Inflammatory macrophage treated with lipopolysaccharide for 1 hour (primary cell): Measurements from ENCODE around the gene ARRB1.
"Not testable (repeated sequence)": the region's sequence is repeated elsewhere in the genome, so short reads cannot be mapped to it uniquely, and the experiment has no call there.

Experiments used
- DNase-seq, 2 donors: peaks; one replicate each; pipeline ENCODE4 v3.0.0-alpha.2; 2020 to 2022

ARRB1 gene

DNA sequence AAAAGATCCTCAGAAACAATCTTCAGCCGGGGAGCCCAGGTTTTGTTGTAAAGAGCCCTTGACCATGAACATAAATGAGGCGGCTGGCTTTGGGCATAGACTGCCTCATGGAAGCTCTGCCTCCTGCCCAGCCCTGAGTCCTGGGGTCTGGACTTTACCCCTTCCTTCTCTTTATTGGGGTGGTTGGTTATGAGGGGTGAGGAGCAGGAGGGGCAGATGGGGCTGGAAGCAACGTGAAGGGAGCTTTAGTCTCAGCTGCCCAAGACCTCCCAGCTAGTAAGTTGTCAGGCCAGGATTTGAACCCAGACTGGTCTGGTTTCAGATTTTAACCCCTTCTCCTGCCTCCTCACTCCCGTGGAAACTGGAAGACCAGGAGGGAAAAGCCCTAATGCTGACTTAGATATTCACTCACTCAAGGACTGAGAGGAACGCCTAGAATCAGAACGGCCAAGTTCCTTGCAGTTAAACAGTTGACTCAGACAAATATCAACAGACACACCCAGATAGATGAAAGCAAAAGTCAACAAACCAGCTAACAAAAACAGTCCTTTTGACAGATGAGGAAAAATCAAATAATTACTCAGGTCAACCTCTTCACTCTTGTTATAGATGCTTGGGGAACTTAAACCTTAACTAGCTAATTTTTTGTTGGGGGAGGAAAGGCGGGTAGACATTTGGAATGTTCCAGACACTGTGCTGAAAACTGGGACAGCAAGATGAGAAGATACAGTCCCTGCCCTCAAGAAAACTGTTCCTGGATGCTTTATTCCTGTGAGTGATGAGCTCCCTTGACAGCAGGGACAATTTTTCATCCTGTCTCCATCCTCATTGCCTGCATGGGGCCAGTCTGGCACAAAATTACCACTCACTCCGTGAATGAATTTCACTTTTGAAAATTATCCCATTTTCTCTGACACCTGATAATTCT is 20.8 kb upstream of the ARRB1 start:
- DNase-seq: peak in 1 of 2 donors; percentile 34

DNA sequence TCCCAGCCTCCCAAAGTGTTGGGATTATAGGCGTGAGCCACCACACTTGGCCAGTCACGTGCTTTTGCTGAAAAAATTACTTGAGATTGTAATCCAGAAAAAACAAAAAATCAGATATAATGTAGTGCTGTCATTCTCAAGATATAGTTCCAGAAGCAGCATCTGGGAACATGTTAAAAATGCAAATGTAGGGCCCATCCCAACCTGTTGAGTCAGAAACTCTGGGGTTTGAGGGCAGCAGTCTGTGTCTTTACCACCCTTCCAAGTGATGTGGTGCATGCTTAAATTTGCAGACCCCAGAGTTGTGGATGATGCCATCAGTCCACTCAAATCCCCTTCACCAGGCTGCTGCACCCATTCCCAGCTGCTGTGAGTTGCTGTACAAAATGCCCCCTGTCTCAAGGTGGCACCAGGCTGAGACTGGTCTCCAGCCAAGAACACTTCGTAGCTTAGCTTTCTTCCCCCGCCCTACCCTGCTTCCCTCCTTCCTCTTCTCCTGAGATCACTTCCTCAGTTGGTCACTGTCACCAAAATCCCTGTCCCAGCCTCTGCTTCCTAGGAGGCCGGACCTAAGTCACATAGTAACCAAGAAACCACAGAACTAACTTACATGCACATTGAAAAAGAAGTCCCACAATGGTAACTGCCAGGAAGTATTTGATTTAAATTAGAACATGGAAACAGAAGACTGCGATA is 18.2 kb upstream of the ARRB1 start:
- DNase-seq: peak; percentile 80 to 81

DNA sequence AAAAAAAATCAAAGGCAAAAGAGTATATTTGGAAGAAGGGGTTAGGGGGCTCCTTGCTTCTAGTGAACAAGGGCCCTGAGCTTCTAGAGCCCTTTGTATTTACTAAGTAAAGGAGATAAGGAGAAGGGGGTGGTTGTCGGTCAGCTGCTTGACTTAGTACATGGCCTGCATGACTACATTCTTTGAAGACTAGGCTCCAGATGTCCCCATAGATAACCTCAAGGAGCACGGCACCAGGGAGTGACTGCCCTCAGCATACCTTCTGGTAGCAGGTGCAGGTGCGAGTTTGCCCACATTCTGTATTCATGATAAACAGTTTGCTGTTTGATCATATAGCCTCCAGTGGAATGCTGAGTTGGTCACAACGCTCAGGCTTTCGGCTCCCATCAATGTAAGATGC is 15.4 kb upstream of the ARRB1 start:
- DNase-seq: not testable (repeated sequence)

DNA sequence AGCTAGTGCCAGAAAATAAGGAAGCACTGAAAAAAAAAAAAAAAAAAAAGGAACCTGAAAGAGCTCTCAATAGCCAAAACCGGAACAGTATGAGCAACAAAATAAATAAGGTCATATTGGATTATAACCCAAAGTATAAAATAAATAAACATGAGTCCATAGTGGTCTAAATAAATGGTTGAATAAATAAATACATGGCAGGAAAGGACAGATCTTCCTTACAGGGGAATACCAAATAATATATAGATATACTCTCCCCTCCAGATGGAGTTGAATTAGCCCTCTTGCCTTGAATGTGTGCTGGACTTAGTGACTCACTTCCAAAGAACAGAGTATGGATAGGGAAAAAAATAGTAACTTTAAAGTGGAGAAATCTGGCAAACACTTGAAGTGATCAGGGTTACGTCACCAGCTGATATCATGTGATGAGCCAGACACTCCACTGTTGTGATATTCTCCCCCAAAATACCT is 14.3 kb upstream of the ARRB1 start:
- peak; percentile 72 to 79 for DNase-seq

DNA sequence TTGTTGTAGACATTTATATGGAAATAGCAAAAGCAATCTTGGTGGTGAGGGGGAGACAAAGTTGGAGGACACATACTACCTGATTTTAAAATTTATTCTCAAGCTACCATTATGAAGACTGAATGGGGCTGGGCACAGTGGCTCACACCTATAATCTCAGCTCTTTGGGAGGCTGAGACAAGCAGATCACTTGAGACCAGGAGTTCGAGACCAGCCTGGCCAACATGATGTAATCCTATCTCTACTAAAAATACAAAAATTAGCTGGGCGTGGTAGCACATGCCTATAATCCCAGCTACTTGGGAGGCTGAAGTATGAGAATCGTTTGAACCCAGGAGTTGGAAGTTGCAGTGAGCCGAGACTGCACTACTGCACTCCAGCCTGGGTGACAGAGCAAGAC is 10.8 kb upstream of the ARRB1 start:
- DNase-seq: not testable (repeated sequence)

DNA sequence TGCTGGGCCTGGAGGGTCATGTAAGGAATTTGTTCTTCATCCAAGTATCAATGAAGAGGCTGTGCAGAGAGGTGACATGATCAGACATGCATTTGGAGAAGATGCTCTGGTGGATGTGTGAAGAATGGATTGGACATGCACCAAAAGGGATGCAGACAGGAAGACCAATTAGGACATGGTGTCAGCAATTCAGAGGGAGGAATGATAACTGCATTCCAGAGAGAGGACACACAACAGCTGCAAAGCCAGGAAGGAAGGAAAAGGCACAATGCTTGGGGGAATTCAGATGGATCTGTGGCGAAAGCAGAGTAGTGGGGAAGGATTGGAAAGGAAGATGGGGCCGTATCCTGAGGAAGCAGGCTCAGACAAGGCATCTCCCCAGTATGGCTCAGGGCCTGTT is 5.2 kb upstream of the ARRB1 start:
- no peak for DNase-seq

DNA sequence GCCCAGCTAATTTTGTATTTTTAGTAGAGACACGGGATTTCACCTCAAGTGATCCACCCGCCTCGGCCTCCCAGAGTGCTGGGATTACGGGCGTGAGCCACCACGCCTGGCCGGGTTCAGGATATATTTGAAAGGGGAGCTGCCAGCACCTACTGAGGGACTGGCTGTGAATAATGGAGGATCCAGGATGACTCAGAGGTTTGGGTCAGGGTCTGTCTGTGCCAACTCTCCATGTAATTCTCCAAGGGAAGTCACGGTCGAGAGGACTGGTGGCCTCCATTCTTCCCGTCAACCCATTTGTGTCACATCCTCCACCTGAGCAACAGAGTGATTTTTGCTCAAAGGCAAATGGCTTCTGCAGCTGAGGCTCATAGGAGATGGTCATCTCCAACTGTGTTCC is 3.6 kb upstream of the ARRB1 start:
- DNase-seq: no peak

DNA sequence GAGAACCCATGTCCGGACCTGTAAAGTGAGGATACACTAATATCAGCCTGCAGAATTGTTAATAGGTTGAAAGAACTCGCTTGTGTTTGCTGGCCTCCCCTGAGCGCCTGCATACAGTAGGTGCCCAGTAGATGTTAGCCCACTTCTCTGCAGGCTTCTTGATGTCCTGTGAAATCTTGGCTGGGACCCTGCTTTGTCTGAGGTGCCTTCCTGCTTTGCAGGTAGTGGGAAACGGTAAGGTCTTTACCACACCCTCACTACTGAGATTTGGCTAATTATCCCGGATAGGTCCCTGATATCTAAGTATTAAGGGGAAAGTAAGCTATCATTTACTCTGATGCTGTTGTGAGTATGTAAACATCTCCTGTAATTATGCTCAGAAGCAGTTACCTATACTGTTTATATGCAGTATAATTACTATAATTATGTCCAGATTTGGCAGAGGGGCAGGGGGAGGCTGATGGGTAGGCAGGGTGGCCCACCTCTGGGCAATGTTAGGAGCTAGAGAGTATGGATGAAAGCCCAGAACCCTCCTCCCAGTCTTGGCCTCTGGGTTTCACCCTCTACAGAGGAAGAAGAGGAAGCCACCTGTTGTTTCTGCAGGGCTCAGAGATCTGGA is 1.2 kb upstream of the ARRB1 start:
- no peak for DNase-seq

DNA sequence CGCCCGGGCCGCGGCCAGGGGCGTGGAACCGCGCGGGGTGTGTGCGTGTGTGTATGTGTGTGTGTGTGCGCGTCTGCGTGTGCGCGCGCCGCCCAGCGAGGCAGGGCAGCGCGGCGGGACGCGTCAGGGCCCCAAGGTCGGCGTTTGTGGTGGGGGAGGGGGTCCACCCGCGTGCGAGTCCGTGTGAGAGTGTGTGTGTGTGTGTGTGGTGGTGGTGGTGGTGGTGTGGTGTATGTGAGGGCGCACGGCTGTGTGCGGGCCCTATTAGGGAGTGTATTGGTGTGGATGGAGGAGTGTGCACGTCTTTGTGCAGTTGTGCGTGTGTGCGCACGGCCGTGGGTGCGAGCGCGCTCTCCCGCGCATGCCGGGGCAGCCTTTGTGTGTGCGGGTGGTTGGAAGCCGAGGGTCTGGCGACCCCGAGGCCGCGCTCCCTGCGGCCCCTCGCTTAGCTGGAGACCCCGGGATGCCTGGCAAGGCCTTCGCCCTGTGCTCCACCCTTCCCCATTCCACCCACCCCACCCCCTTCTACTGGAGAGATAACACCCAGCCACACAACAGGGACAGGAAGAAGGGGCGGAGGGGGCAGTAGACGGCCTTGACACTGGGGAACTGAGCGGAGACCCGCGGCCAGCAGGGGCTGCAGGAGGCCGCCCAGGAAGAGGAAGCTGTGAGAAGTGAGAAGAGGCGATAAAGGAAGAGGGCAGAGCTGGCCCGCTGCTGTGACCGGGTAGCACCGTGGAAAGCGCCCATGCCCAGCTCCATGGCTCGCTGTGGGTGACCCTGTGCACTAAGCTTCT is 528 bp upstream of the ARRB1 start:
- DNase-seq: peak; percentile 76 to 91

DNA sequence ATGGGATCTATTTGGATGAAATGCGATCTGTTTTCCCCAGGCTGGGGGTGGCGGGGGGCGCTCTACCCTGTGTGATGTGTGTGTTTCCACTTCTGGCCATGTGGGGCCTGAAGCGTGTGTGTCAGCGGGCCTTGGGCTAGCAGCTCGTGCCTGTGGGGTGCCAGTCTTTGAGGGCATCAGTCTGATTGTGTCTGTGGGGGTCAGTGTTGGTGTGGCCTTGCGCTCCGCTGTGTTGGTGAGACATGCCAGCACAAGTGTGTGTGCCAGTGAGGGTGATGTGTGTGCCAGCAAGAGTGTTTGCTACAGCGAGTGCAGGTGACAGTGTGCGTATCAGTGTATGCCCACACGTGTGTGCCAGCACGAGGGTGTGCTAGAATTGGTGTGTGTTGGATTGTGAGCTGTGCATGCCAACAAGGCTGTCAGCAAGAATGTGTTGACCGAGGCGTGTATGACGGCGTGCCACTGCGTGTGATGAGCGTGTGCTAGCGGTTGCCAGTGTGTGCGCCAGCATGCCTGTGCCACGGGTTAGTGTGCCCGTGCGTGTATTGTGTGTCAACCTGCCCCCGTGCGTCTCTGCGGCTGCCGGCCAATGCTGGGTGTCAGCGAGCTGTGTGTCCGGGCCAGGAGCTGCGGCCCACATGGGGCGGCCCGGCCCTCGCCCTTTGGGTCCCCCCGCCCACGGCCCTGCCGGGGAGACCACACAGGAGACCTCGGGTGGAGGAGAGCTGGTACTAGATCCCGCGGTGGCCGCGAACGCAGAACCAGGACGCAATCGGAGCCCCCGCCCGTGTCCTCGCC is 519 bp downstream of the ARRB1 start:
- peak; percentile 58 to 87 for DNase-seq

DNA sequence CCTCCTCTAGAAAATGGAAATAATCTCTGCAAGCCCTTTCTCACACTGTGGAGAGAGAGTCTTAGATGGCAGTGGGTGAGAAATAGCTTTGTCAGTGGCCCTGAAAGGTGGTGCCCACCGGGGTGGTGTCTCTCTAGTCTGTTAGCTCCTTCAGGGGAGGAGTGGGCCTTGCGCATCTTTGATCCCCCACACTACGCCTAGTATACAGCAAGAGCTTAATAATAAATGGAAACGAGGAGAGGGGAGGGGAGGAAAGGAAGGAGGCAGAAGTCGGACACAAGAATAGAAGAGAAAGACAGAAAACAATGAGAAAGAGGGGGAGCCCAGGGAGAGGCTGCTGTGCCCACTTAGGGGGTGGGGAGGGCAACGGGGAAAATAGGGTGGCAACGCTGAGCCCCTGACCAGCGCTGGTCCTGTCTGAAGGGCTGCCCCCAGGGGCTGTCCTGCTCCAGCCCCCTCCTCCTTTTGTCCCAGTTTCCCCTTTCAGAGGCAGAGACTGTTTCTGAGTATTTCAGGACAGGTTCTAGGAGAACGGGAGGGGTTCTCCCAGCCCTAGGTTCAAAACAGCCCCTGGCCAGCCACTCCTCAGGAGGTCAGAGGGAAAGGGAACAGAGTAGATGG is 1.2 kb downstream of the ARRB1 start:
- no peak for DNase-seq

DNA sequence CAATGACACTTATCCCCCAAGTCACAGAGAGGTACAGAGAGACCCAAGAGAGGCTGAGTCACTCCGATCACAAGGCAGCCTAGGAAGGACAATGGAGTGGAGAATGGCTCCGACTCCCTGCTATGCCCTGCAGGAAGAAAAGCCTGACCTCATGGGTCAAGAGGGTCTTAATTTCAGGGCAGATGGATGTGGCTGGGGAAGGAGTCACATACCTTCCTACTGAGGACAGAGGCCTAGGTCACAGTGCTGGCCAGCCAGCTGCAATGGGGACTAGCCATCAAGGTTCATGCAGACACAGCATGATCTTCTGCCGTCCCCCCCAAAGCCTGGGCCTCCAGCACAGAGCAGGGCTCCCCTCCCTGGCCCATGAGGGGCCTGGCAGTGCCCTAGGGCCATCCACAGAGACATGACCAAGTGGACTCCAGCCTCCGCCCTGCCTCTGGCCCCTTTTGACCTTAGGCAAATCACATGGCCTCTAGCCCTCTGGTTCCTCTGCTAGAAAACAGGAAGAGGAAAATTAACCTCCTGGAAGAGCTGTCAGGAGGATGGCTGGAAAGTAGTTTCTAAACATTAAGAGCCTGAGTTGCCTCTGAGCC is 1.8 kb downstream of the ARRB1 start:
- DNase-seq: peak; percentile 80 to 88

DNA sequence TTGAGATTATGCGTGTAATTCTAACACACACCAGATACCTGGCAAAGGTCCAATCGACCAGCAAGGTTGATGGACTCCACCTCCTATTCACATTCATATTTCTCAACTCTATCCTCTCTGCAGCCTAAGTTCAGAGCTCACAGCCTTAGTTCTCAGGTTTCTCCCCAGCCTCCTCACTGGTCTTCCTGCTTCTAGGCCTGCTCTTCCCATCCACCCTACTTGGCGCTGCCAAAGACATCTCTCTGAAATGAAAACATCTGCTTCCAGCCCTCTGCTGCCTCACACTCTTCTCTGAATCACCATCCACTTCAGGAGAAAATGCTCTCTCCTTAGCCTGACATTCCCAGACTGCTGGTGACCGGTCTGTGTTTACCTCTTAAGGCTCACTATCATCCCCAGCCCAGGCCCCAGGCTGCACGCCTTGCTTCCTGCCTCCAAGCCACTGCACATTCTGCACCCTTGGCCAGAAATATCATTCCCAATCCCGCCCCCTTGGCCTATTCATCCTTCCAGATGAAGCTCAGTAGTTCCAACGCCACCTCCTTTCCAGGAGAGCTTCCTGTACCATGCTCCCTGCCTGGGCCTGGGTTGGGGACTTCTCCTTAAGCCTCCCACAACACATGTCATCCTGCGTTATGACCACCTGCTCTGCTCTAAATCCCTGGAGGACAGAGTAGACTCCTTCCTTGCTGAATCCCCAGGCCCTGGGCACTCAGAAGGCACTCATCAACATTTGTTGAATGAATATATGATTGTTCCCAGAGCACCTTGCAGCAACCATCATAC is 3.5 kb downstream of the ARRB1 start:
- no peak for DNase-seq

DNA sequence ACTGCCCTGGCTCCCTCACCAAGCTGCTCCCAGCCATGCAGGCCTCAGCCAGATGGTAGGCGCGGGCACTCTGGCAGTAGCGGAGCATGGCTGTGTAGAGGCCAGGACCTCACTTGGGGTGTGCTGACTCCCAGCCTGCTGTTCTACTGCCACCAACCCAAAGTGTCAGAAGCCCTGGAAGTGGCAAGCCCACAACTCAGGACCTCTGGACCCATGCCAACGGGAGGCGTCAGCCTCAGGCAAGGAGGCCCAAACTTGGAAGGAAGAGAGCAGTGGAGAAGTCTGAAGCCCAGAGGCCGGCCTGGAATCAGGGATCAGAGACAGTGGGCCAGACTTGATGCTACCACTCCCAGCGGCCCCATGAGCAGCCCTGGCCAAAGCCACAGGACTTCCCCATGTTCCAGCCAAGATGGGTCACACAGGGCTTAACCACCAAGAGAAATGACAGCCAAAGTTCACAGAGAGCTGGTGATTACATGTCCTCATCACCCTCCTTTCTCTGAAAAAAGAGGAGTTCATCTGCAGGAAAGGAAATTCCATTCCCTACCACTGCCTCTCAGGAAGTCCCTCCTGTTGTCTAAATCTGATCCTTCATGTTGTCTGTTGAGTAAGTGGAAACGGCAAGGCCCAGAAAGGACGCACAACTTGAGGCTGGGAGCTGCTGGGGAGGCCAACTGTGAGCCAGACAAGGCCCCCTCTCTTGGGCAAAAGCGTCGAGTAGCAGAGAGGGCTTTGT is 4.4 kb downstream of the ARRB1 start:
- DNase-seq: peak; percentile 81 to 96

DNA sequence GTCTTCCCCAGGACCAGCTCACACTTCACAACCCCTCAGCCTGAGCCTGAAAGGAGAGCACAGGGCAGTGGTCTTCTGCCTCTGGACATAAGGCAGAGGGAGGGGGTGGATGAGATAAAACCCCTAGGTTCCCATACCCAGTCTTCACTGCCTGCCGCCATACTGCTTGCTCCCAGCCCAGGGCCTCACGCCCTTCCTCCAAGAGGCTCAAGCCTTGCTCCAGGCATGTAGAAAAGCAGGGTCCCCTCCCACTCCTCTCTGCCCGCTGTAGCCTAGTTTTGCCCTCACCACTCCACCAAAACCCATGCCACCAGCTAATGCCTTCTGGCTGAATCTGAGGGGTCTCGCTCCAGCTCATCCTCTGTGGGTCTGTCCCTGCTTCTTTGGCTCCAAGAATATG is 5.2 kb downstream of the ARRB1 start:
- no peak for DNase-seq

DNA sequence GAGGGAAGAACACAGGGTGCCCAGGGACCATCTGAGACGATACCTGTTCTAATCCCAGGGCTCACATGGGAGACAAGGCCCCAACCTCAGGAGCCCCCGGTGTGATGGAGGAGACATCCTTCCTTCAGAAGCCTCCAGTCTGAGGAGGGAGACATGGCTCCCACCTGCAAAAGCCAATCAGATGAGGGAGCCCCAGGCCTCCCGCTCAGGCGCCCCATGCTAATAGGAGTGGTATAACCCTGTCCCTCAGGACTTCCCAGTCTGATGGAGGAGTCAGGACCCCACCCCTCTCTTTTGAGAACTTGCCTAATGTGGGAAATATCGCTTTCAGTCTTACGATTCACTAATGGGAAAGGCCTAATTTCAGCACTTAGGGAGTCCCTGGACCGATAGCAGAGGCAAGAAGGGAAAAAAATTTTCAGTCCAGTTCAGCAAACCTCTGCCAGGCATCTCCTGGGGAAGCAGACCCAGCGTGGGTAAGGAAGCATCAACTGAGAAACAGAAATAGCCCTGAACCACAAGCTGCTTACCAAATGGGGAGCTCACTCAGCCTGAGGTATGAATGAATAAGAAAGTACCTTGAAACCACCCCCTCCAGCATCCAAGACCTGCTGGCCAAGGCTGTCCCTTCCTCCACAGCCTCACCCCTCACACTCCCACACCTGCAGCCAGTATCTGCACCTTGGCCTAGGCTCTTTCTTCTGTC is 5.9 kb downstream of the ARRB1 start:
- peak; percentile 93 to 99 for DNase-seq

DNA sequence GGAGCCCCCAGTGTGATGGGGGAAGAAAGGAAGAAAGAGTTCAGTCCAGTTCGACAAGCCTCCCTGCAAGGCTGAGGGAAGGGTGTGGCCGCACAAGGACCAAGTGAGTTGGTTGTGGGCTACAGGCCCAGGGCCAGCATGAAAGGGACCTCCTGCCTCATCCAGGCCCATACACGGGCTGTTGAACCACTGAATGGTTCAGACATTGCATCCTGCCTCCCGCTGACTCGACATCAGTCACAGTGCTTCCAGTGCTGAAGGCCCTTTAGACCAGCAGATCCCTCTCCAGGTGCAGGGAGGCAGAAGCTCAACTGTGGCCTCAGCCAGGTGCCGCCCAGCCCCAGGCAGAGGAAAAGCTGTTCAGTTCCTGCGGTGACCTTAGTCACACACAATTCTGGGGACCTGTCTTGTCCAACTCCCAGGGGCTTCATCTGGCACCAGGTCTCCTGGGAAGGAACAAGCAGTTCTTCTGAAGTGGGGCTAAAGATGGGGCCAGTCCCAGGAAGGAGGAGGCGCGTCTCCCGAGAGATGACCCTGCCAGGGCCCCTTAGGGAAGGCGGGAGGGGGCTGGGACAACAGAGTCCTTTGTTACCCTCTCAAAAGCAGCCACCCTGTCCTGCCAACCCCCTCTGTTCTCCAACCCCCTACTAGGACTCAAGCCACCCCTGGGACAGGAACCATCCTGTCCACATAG is 6.6 kb downstream of the ARRB1 start:
- DNase-seq: no peak

DNA sequence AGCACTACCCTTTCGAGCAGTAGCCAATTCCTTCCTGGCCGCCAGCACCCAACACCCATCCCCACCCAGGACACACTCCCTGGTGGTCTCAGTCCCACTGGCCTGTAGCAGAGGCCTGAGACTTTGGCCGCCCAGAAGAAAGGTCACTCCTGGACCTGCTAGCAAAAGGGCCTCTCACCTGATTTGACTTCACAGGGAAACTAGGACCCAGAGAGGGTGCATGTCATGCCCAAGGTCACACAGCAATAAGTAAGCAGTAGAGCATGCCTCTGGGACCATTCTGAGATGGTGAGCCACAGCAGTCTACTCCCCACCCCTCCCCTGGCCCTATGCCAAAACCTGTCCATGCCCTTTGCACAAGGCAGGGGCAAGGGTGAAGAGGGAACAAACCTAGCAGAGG is 7.3 kb downstream of the ARRB1 start:
- DNase-seq: no peak
